HG02938 (cell line): ENCODE results near the gene DBP.
"Not testable (repeated sequence)": the region's sequence is repeated elsewhere in the genome, so short reads cannot be mapped to it uniquely, and the experiment has no call there.

Experiments
- ATAC-seq: cut with Tn5 transposase; IDR thresholded peaks from one replicate; pipeline ENCODE4 v1.9.1; 2021; ENCODE audit warnings: mild to moderate bottlenecking, moderate library complexity; ENCODE audit not compliant: unreplicated experiment

Gene DBP

DNA sequence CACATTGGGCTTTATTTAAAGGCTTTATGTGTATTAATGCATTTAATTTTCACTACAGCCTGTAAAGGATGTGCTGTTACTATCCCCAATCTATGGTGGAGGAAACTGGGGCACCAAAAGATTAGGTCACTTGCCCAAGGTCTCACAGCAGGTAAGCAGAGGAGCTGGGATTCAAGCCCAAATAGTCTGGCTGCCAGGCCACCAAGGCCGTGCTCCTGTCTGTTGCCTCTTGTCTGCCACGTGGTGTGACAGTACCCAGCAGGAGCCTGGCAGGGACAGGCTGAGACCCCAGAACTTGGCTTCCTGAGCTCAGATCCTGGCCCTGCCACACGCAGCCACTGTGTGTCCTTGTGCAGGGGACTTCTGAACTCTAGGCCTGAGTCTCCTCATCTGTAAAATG, 31.2 kb upstream of the DBP start:
- ATAC-seq: no peak

DNA sequence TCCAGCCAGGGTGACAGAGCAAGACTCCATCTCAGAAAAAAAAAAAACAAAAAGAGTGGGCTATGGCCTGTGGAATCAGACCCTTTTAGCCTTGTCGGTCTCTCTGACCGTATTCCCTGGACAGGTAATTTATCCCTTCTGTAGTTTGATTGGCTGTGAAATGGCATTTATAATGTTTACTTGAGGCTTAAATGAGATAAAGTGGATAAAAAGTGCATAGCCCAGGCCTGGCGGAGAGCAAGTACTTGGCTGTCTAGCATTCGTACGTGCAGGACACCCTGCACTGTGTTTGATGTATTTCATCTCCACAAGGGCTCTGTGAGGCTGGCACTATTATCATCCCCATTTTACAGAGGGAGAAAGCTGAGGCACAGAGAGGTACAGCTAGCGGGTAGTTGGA, 28.6 kb upstream of the DBP start:
- no peak for ATAC-seq

DNA sequence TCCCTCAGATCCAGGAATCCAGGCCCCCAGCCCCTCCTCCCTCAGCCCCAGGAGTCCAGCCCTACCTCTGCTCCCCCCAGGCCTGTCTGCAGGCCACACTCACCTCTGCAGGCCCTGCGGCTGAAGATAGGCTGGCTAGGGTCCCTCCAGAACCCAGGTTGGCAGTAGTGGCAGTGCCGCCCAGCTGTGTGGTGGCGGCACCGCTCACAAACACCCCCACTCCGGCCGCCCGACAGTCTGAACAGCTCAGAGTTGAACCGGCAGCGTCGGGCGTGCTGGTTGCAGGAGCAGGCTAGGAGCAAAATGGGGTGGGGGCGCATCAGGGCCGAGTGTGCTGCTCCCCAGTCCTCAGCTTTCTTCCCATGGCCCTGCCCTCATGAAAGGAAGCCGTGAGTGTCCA, 27.3 kb upstream of the DBP start:
- no peak for ATAC-seq

DNA sequence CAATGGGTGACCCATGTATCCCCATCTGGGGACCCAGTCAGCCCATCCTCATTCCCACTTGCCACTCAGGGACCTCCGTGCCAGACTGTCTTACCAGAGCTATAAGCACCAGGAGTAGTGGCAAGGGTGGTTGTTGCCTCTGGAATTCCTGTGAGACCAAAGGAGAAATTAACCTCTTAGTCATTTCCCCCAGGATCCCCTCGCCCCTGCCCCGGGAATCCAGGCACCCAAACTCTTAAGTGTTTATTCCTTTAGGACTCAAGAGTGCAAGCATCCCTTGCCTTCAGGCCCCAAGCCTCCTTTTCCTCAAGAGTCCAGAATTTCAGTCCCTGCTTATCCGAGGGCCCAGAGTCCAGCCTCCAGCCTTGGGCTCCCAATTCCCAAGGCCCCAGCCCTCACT, 26.5 kb upstream of the DBP start:
- ATAC-seq: no peak

DNA sequence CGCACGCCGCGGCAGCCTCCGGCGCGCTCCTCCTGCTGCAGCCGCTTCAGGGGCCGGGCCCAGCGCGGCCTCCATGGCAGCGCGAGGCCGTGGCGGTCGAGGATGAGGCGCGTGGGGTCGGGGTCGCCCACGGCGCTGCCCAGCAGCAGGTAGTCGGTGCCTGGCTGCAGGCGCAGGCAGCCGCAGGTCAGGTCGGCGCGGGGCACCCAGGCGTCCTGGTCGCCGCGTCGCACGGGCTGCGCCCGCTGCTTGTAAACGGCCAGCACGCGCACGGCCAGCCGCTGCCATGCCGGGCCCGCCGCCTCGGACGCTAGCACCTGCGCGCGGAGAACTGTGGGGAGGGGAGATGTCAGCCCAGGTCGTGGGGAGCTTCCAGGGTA, 24.5 kb upstream of the DBP start:
- no peak for ATAC-seq

DNA sequence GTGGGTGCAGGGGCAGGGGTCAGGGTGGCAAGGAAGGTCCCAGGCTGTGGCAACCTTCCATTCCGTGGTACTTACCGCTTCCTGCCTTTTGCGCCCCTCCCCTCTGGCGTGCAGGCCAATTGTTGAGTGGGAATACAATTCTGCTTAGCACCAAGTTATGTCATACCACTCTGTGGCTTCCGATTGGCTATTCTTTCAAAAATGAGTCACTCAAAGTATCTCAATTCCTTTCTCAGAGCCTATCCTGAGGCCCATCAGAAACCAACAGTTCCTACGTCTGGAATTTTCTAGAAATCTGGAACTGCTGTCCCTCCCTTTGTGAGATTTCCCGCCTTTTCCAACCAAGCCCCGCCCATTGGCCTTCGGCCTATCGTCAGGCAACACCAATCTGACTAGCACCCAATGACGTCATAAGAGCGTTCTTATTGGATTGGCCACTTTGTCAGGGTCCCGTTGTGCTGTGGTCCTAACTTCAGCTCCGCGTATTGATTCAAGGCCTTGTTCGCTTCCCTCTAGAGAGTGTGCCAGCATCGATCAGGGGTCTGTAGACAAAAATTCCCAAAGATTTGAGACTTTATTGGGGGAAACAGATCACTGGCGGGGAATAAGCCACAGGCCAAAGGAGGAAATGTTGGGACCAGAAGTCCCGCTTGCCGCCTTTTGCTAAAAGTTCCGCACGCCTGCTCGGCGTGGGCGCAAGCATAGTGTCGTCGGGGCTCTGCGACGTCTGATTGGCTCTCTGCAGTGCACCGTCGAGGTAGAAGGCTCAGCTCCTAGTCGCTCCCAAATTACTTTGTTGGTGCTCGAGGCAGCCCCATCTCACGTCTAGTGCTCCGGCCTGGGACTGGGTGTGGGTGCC, 23.9 kb upstream of the DBP start:
- ATAC-seq: peak; percentile 84

DNA sequence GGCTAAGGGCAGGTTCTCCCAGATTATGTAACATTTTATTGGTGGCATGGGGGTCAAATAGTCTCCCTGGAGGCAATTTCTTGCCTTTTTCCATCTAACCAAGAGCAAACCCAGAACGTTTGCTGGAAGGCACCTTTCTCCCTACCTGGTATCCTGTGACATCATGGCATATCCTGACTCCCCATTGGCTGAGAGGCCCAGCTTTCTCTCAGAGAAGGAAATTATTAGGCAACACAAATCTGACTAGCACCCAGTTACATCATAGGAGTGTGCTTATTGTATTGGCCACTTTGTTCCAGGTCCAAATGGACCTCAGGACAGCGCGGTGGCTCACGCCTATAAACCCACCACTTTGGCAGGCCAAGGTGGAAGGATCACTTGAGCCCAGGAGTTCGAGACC, 22.6 kb upstream of the DBP start:
- ATAC-seq: no peak

DNA sequence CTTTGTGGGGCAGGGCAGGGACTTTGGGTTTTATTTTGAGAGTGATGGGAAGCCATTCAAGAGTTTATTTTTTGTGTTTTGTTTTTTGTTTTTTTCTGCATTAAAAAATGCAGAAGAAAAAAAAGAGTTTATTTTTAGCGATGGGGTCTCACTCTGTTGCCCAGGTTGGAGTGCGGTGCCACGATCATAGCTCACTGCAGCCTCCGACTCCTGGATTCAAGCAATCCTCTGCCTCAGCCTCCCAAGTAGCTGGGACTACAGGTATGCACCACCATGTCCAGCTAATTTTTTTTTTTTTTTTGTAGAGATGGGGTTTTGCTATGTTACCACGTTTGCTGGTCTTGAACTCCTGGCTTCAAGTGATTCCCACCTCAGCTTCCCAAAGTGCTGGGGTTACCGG, 21.3 kb upstream of the DBP start:
- no peak for ATAC-seq

DNA sequence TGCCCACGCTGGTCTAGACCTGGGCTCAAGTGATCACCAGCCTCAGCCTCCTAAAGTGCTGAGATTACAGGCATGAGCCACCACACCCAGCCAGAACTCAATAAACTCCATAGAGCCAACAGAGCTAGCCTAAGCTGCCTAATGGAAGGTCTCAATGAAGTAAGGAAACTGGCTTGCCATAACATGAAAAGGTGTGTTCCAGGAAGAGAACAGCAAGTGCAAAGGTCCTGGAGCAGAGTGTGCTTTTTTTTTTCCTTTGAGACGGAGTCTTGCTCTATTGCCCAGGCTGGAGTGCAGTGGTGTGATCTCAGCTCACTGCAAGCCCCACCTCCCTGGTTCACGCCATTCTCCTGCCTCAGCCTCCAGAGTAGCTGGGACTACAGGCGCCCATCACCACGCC, 20.6 kb upstream of the DBP start:
- not testable (repeated sequence) for ATAC-seq

DNA sequence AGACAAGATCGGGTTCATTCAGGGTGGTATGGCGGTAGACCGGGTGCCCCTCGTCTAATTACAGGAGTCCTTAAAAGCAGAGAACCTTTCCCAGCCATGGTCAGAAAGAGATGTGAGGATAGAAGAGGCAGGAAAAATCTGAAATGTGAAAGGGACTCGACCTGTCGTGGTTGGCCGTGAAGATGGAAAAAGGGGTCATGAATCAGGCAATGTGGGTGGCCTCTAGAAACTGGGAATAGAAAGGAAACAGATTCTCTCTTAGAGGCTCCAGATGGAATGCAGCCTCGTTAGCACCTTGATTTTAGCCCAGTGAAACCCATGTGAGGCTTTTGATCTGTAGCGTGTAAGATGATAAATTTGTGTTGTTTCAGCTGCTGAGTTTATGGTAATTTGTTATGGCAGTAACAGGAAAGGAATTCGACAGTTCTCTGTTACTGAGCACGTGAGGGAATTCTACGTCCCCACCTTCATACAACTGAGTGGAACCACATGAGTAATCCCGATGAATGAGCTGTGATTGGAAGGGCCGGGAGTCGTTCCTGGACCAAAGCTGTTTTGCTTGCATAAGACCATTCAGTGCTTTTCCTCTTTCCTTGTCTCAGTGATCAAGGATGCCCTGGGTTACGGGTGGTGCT, 19.8 kb upstream of the DBP start:
- no peak for ATAC-seq

DNA sequence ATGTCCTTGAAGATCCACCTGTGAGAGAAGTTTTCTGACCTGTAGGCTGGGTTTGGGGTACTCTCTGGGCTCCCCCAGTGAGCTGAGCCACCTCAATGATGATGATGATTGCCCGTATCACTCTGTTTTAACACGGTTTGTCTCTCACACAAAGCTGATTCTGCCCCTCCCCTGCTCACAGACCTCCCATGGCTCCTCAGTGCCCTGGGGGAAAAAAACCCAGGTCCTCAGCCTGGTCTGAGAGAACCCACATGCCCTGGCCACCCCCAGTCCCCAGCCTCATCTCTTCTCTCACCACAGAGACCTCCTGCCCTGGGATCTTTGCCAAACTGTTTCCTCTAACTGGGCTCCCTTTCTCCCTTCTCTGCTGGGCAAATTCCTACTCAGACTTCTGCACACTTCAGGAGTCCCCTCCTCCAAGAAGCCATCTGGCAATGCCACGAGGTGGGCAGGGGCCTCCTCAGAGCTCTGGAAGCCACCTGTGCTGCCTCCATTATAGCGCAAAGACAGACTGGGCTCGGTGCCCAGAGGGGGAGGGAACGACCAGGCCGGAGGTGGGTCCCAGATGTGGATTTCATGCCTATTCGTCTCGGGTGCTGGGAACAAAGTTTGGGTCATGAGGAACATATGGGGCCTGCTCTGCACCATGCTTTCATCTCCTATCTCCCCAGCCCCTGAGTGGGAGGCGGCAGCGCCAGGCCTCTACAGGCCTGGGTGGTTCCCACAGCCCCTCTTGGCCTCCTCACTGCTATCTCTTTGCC, 17.3 kb upstream of the DBP start:
- no peak for ATAC-seq

DNA sequence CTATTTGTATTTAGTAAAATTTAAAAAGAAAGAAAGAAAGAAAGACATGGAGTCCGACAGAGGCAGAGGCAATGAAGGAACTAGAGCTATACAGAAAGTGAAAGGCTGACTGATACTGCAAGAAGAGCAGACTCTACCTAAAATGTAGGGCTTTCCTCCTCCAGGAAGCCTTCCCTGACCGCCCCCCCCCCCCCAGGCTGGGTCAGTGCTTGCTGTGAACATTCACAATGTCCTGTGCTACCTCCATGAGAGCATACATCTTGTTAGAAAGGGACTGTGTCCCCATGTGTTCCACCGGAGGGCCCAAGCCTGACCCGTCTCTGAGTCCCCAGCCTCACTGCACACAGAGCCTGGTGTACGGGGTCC, 14.5 kb upstream of the DBP start:
- no peak for ATAC-seq

DNA sequence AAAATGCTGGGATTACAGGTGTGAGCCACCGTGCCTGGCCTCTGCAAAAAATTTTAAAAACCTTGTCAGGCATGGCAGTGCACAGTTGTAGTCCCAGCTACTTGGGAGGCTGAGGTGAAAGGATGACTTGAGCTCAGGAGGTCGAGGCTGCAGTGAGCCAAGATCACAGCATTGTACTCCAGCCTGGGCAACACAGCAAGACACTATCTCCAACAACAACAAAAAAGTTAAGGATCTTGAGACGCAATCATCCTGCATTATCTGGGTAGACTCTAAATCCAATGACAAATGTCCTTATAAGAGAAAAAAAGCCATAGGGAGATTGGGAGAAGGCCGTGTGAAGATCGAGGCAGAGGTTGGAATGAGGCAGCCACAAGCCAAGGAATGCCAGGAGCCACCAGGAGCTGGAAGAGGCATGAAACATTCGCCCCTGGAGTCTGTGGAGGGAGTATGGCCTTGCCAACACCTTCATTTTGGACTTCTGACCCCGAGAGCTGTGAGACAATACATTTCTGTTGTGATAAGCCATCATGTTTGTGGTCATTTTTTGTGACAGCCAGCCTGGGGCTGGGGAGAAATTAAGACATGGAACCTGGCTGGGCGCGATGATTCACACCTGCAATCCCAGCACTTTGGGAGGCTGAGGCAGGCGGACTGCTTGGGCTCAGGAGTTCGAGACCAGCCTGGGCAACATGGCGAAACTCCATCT, 13.9 kb upstream of the DBP start:
- no peak for ATAC-seq

DNA sequence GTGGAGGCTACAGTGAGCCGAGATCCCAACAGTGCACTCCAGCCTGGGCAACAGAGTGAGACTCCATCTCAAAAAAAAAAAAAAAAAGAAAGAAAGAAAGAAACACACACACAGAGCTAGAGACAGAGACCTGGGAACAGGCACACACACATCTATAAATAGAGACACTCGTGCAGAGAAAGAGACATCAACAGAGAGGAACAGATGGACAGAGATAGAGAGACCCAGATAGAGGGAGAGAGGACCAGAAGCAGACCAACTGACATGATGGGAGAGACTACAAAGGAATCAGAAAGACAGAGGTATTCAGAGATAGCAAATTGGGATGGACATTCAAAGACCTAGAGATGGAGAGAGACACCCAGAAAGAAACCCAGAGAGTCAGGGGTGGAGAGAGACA, 11.0 kb upstream of the DBP start:
- ATAC-seq: no peak

DNA sequence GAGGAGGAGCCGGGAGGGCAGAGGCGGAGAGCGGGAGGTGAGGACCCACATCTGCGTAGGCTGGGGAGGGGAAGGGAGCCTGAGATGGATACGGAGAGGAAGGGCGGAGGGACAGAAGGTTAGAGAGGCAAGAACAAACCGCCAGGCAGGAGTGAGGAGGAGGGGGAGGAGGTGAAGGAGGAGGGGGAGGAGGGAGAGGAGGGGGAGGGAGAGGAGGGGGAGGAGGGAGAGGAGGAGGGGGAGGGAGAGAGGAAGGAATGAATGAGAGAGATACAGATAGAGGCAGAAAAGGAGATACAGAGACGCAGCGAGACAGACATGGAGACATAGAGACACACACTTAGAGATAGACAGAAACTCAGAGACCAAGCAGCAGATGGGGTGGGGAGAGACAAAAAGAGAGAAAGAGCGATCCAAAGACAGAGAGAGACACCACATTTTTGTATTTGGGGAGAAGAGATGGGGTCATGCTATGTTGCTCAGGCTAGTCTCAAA, 9.6 kb upstream of the DBP start:
- no peak for ATAC-seq

DNA sequence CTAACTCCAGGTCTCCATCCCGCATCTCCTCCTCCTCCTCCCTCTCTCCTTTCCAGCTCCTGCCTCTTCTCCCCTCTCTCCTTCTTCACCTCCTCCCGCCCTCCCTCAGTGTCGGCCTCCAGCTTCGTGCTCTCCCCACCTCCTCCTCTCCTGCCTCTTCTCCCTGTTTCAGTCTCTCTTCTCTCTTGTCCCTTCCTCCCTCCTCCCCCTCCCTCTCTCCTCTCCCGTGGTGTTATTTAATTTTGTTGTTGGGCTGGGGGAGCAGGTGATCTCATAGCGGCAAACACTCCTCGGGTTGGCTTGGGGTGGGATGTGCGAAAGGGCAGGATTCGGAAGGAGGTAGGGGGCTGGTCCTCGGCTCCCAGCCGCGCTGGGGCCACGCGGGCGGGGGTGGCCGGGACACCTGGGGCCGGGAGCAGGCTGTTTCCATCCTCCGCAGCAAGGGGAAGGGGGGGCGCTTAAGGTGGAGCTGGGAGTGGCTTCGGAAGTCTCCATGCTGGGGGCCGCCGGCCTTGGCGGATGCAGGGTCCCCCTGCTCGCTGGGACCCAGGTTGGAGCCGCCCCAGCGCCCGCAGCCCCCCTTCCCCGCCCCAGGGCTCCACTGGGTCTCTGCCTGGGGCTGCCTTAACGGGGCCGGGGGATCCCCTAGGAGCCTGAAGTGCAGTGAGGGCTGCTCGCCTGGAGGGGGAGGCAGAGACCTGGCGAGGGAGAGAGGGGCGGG, 9.0 kb upstream of the DBP start, which contains the start of gene CA11:
Gene CA11, minus strand, starts transcription at position 187 of the 721 bp plus-strand sequence. CDS start 555 bp downstream, outside the sequence.
- ATAC-seq: peak; percentile 58

DNA sequence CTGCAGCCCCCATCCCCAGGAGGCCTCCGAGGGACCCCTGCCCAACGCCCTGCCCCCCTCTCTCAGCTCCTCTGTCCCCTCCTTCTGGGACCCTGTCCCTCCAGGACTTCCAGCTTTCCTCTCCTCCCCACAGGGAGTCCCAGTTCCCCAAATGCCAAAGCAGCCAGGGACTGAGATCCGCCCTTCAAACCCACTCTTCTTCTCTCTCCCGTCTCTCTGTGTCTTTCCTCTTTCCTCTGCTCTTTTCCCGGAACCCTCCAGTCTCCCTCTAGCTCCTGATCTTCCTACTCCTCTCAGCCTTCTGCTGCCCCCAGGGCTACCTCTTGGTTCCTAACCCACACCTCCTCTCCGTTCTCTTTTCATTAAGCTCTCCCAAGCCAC, 8.4 kb upstream of the DBP start:
- no peak for ATAC-seq

DNA sequence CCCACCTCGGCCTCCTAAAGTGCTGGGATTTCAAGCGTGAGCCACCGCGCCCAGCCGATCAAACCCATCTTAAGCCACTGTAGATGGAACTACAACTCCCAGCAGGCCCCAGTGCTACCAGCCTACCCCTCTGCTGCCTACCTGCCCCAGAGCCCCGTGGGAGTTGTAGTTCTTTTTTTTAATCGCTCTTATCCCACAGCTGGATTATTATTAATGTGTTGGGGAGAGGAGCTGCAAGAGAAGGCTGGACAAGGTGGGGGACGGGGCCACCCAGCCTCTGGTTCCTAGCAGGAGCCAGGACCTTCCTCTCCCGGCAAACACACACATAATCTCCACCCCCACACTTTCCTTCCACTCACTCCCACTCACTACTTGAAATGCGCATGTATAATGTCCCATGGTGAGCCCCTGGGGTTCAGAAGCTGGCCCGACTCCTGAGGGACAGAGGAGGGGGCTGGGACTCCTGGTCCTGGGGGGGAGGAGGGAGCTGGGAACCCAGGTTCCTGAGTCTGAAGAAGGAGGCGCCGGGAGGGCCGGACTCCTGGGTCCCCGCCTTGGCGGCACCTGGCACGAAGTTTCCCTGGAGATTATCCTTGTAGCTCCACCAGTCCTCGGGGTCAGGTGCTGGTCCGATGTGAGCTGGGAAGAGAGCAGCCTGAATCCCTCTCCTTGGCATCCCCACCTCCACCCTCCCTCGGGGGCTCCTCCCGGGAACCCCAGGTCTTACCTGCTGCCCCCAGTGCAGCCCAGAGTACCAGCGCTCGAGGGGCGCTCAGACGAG, 7.8 kb upstream of the DBP start:
- ATAC-seq: no peak

DNA sequence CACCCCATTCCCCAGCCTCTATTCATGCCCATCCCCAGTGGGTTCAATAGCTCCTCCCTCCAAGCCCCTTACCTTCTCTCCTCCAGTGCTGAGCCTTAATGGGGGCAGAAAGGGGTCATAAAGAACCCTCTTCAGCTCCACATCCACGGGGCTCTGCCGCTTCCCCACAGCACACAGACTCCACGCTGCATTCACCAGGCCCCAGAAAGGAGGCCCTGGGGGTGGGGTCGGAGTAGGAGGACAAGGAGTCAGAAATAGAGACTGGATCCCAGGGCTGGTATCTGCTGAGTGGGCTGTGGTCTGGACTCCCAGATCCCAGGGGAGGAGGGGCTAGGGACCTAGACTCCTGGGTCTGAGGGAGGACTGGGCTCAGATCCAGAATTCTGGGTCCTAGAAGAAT, 7.2 kb upstream of the DBP start:
- no peak for ATAC-seq

DNA sequence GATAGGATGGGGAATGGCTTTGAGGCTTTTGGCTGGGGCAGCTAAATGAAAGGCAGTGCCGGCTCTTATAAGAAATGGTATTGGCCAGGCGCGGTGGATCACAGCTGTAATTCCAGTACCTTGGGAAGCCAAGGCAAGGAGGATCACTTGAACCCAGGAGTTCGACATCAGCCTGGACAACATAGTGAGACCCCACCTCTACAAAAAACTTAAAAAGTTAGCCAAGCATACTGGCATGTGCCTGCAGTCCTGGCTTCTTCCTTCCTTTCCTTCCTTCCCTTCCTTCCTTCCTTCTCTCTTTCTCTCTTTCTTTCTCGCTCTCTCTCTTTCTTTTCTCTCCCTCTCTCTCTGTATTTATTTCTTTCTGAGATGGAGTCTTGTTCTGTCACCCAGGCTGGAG, 5.7 kb upstream of the DBP start:
- ATAC-seq: no peak
